RWPE1 (cell line): ENCODE results near the gene HOXD9.
A peak's percentile ranks its signal among the peaks of the same experiment; 100 is the strongest.

Source experiments
- CTCF ChIA-PET: fragments of 350-600 bp; sonication (Branson Sonifier 250); formaldehyde crosslinking; extraction: SDS; loops from one replicate; lab custom pipeline; 2021; lab: Yijun Ruan, JAX
- POLR2A ChIA-PET: fragments of 400-600 bp; formaldehyde crosslinking; extraction: SDS; loops from one replicate; lab custom pipeline; 2020; ENCODE audit warnings: antibody characterized with exemption; ENCODE audit not compliant: low non-redundant PET; lab: Yijun Ruan, JAX
- DNase-seq: peaks from one replicate; pipeline ENCODE4 v3.0.0; 2012; ENCODE audit warnings: low spot score
- H3K27ac ChIP-seq: fragments of 450-650 bp; 2 replicates; pipeline ENCODE4 v1.5.1; 2017
- CTCF ChIP-seq: fragments of 450-650 bp; conservative IDR thresholded peaks from 2 replicates; pipeline ENCODE4 v1.5.1; 2017; ENCODE audit warnings: low read depth, mild to moderate bottlenecking

Gene HOXD9

GRCh38 chr2:176085120-176085788, 37.3 kb upstream of the HOXD9 start:
- DNase-seq: no peak
- ChIA-PET POLR2A (no interaction called here), CTCF (interaction anchor here (0.7 to 1.1 kb wide), 5 partner anchors 84 to 708 kb away, joined by 3 to 7 read pairs (median 3); no protein-coding TSS in a partner anchor)
- H3K27ac ChIP-seq: no peak overlapping the region
- no peak for TF ChIP-seq CTCF

GRCh38 chr2:176085861-176086771, 36.4 kb upstream of the HOXD9 start:
- TF ChIP-seq CTCF: peak; percentile 54
- ChIA-PET POLR2A (no interaction called here), CTCF (interaction anchor here (0.7 to 1.1 kb wide), 5 partner anchors 85 to 400 kb away, joined by 3 to 7 read pairs (median 3); no protein-coding TSS in a partner anchor)
- H3K27ac ChIP-seq: no peak overlapping the region
- peak; percentile 21 for DNase-seq

- TF ChIP-seq CTCF: no peak
- DNase-seq: no peak
- H3K27ac ChIP-seq: no peak overlapping the region
- ChIA-PET POLR2A (no interaction called here), CTCF (interaction anchor here (0.5 to 2.0 kb wide), 10 partner anchors 10 to 1781 kb away, joined by 3 to 11 read pairs (median 3); no protein-coding TSS in a partner anchor)
Observed at GRCh38 chr2:176087330-176088047, 35.0 kb upstream of the HOXD9 start.

DNA sequence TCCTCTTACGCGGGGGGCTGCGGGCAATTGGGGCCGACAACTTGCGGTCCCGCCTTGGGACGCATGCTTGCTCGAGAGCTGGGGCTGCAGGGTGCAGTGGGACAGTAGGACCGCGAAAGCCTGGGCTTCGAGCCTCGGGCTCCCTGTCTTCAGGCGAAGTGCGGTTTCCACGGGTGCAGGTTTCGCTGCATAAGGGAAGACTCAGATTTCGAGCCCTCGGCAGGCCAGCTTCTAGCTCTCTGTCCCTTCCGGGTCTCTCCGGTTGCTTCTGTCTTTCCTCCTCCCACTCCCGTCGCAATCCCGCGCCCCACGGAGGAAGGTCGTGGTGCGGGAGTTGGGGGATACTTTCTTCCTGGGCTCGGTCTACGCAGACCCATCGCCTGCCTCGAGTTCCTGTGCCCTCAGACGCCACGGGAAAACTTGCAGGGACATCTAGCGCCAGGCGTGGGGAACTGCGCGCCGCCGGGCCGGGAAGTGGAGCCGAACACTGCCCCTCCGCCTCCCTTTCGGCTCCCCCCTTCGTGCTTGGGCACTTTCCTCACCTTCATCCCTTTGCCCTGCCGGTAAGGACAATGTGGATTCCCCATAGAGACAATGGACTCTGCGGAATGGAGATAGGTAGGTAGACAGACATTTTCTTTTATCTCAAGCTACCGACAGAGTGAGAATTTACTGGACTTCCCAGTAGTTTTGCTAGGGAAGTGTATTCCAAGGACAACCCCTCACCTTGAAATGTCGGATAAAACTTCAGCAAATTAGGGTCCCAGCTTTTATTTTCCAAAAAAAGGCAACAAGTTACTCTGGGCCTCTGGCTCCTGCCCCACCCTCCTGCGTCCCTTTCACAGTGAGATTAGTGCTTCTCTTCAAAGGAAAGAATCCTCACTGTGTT, 34.2 kb upstream of the HOXD9 start:
- H3K27ac ChIP-seq: no peak overlapping the region

More for the DNA sequence above, 34.2 kb upstream of the HOXD9 start:
- POLR2A ChIA-PET: no interaction called here
- DNase-seq: peak; percentile 53
- CTCF ChIA-PET: interaction anchor here (0.5 to 2.0 kb wide), 17 partner anchors 9 to 1780 kb away, joined by 3 to 11 read pairs (median 3); partner anchors contain the start of gene HOXD11
- TF ChIP-seq CTCF: peak; percentile 95
